ENCODE results near the gene RFX1.
A peak's percentile ranks its signal among the peaks of the same experiment; 100 is the strongest.
"Not testable (repeated sequence)": the region's sequence is repeated elsewhere in the genome, so short reads cannot be mapped to it uniquely, and the experiment has no call there.

RFX1 gene

DNA sequence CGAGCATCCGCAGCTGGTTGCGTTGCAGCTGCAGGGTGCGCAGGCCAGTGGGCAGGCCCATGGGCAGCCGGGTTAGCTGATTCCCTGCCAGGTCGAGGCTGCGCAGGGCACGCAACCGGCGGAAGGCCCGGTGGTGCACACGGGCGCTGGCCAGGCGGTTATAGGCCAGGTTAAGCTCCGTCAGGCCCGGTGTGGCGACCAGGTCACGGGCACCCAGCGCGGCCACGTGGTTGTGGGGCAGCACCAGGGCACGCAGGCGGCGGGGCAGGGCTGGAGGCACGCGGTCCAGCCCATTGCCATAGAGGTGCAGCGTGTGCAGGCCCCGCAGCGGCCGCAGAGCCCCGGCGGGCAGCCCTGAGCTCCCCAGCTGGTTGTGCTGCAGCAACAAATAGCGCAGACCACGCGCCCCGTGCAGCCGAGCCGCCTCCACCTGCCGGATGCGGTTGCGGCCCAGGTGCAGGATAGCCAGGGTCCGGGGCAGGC lies 73.2 kb downstream of the RFX1 start:
- no peak for DNase-seq

DNA sequence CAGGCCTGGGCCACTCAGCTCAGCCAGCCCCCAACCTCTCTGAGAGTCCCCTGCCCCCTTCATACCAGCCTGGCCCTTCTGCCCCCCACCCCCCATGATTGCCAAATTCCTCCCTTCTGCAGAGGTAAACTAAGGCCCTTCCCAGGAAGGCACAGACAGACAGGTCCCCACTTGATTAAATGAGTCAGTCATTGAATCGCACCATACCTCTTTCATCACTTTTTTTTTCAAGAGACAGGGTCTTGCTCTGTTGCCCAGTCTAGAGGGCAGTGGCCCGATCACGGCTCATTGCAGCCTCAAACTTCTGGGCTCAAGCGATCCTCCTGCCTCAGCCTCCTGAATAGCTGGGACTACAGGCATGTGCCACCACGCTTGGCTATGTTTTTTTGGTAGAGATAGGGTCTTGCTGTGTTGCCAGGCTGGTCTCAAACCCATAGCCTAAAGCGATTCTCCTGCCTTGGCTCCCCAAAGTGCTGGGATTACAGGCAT lies 73.9 kb downstream of the RFX1 start:
- no peak for DNase-seq

DNA sequence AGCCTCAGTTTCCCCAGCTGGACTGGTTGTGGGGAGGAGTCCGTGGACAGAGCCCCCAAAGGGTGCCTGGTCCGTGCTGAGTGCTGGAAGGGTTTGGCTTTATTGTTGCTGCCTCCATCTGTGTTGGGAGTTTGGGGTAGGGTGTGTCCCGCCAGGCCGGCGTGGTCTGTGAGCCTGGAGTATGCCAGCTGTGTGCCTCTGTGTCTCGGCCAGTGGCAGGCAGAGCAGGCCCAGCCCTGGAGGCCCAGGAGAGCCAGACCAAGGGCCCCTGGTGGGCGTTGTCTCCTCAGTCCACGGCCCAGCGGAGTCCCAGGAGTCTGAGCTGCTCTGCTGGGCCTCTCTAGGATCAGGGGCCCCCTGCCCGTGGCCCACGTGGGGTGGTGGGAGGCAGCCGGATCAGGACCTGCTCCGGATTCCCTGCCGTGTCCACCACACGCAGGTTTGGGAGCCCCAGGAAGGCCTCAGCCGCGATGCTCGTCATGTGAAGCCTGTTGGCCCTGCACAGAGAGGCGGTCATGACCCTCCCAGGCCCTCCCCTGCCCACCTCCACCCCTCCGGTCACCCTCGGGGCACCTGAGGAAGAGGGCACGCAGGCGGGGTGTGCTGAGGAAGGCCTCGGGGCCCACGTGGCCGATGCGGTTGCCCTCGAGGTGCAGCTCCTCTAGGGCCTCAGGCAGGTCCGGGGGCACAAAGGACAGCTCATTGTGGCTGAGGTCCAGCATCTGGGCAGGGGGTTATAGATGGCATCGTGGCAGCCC lies 74.5 kb downstream of the RFX1 start:
- no peak for DNase-seq

DNA sequence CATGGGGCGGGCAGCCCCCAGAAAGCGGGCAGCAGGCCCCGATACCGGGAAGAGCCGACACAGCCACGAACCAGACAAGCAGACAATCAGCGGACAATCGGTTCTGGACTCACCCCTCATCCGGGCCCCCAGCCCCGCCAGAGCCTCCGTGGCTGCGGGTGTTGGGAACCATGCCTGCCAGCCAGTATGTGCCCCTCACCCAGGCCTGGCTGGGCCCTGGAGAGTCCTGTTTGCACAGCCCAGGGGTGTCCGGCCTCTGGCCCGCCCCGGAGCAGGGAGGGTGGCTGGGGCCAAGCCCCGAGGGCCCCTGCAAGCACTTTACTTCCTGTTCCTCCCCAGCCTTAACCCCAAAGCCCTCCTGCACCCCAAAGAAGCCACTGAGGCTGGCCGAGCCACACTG lies 75.7 kb downstream of the RFX1 start:
- no peak for DNase-seq

DNA sequence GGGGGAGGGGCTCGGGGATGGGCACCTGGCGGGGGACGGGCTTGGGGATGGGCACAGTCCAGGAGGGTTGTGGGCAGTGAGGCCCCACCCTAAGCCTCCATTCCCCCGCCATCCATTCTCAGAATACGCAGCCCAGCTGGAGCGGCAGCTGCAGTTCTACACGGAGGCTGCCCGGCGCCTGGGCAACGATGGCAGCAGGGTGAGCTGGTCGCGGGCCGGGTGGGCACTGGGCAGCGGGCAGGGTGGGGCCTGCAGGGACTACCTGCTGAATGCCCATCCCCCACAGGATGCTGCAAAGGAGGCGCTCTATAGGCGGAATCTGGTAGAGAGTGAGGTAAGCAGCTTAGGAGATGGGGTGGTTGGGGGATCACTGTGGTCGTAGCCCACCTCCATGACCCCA lies 76.2 kb downstream of the RFX1 start:
- DNase-seq: no peak

DNA sequence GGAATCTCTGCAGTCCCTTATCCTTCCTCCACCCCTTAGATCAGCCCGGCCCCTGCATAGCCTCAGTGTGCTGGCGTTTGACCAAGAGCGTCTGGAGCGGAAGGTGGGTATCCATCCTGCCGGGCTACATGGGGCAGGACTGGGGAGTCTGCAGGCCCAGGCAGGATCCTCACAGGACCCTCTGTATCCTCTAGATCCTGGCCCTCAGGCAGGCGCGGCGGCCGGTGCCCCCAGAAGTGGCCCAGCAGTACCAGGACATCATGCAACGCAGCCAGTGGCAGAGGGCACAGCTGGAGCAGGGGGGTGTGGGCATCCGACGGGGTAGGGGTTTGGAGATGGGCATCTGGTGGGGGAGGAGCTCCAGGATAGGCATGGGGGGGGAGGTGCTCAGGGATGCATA lies 76.8 kb downstream of the RFX1 start:
- no peak for DNase-seq

DNA sequence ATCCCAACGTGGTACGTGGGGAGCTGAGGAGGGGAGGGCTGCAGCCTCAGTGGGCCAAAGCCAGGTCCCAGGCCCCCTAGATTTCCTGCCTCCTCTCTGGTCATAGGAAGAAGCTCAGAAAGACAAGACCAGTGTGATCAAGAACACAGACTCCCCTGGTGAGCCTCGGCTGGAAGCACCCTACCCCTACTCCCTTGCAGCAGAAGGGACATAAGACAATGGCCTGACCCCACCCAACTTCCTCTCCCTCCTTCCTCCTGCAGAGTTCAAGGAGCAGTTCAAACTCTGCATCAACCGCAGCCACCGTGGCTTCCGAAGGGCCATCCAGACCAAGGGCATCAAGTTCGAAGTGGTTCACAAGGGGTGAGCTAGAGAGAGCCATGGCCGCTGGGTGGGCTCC lies 79.4 kb downstream of the RFX1 start:
- DNase-seq: no peak

DNA sequence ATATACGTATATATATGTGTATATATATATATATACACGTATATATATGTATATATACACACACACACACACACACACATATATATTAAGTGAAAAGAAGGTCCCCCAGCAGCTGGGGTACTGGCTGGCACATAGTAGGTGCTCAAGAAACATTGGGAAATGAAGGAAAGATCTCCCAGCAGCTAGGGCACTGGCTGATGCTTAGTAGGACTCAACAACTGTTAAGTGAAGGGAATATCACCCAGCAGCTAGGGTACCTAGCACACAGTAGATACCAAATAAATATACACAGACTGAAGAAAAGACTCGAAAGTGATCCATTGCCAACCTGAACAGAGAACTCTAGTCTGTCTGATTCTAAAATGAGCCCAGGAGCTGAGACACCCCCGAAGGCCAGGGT lies 80.1 kb downstream of the RFX1 start:
- no peak for DNase-seq

DNA sequence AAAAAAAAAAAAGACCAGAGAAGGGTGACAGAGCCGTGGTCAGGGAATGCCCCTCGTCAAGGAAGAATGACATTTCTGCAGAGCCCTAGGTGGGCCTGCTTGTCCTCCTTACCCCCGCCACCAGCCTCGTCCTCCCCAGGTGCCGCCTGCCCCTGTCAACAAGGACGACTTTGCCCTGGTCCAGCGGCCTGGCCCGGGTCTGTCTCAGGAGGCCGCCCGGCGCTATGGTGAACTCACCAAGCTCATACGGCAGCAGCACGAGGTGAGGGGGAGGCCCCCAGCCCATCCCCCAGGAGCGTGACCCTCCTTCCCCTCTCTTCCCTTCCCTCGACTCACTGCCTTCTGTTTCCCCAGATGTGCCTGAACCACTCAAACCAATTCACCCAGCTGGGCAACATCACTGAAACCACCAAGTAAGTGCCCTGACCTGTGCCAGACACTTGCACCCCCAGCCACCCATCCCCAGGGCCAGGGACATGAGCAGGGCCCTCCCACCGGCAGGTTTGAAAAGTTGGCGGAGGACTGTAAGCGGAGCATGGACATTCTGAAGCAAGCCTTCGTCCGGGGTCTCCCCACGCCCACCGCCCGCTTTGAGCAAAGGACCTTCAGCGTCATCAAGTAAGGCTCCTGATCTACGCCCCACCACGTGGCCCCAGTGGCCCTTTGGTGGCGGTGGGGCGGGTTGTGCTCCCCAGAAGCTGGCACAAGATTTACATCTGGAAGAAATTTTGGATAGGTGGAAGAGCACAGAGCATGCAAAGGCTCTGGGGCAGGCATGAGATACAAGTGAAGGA lies 82.7 kb downstream of the RFX1 start:
- DNase-seq: no peak

DNA sequence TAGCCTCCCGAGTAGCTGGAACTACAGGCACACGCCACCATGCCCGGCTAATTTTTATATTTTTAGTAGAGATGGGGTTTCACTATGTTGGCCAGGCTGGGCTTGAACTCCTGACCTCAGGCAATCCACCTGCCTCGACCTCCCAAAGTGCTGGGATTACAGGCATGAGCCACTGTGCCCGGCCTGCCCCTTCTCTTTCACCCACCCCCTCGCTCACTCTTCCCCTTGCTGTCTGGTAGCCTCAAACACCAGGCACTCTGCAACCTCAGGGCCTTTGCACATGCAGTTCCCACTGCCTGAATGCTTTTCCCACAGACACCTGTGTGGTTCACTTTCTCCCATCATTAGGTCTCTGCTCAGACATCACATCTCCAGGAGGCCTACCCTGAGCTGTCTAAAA lies 84.0 kb downstream of the RFX1 start:
- not testable (repeated sequence) for DNase-seq

DNA sequence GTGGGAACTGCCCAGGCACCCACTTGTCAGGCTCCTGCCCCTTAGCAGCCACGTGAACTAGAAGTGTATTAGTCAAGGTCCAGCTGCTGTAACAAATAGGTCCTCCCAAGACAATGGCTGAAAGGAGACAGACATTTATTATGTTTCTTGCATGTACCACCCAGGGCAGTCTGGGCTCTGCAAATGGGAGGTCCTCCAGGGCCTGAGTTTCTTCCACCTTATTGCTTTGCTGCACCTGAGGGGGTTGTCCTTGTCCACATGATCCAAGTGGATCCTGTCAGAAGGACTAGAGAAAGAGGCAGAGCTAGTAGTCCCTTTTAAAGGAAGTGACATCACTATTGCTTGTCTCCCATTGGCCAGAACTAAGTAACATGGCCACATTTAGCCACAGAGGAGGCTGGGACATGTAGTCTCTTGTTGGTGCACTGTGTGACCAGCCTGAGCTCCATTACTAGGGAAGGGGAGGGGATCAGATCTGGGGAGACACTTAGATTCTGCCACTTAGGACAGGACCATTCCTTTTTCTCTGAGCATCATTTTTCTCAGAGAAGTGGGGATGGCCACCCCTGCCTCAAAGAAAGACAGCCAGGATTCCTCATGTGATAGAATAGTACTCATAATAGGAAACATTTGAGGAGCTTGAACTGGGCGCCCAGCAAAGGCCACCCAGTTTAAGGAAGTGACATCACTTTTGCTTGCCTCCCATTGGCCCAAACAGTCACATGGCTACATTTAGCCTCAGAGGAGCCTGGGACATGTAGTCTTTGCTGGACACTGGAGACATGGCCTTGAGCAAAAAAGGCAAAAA lies 85.0 kb downstream of the RFX1 start:
- DNase-seq: peak; percentile 64

DNA sequence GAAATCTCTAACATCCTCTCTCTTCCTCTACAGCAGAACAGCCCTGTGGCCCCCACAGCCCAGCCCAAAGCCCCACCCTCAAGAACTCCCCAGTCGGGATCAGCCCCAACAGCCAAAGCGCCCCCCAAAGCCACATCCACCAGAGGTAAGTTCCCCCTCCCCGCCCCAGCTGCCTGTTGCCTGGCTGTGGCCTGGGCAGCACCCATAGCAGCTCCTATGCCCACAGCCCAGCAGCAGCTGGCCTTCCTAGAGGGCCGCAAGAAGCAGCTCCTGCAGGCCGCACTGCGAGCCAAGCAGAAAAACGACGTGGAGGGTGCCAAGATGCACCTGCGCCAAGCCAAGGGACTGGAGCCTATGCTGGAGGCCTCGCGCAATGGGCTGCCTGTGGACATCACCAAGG lies 85.6 kb downstream of the RFX1 start:
- DNase-seq: no peak

DNA sequence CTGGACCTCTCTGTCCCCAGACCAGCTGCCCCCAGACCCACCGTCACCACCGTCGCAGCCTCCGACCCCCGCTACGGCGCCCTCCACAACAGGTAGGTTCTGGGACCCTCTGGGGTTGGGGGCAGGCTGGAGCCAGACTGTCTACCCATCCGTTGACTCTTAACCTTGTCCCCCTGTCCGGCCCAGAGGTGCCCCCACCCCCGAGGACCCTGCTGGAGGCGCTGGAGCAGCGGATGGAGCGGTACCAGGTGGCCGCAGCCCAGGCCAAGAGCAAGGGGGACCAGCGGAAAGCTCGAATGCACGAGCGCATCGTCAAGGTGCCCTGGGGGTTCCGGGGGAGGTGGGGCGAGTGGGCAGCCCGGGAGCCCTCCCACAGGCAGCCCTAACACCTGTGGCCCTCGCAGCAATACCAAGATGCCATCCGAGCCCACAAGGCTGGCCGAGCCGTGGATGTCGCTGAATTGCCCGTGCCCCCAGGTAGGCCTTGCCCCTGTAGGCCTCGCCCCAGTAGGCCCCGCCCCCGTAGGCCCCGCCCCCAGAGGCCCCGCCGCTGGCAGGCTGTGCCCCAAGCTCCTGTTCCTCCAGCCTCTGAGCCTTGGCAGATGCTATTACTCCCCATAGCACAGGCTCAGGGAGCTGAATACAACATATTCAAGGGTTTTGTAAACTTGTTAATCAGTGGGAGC lies 87.3 kb downstream of the RFX1 start:
- no peak for DNase-seq

DNA sequence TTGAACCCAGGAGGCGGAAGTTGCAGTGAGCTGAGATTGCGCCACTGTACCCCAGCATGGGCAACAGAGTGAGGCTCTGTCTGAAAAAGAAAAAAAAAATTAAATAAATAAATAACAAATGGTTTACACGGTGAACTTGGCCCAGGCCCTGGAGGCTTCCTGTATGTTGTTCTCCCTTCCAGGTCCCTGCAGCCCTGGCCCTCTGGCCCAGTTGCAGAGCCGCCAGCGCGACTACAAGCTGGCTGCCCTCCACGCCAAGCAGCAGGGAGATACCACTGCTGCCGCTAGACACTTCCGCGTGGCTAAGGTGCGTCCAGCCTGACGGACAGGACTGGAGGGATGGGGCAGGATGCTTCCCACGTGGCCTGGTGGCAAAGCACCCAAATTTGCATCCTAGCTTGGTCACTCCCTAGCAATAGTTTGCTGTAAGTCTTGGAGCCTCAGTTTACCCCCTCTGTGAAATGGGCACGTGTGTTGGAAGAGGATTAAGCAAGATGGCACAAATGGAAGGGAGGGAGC lies 88.2 kb downstream of the RFX1 start:
- DNase-seq: no peak

DNA sequence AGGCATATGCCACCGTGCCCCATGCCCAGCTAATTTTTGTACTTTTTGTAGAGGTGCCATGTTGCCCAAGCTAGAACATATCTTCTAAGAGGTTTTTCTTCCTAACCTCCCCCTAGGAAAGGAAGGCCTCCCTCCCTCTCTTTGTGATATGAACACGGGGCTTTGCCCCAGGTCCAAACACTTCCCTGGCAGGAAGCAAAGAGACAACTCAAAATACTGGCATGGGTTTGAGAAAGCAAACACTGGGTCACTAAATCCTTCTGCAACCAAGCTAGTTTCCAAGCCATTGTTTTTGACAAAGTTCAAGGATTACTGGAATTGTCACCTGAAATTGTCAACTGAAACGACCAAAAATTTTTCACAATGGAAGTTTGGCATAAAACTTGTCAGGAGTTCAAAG lies 91.3 kb downstream of the RFX1 start:
- no peak for DNase-seq

DNA sequence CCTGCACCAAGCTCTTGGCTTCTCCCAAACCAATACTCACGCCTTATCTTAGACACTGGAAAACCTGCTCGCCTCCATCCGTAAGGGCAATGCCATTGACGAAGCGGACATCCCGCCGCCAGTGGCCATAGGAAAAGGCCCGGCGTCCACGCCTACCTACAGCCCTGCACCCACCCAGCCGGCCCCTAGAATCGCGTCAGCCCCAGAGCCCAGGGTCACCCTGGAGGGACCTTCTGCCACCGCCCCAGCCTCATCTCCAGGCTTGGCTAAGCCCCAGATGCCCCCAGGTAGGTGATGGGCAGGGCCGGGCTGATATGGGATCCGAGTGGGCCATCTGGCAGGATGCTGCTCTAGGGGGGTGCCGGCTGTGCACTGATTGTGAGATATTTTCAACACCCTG lies 92.8 kb downstream of the RFX1 start:
- no peak for DNase-seq

All from fibroblast of skin of right biceps (primary cell).